Right lobe of liver (tissue), 6 donors: Measurements from ENCODE around the gene CACNA2D3. TPM values are rescaled to one million over a fixed set of nuclear protein-coding genes. Genes with fewer than 3 reads are reported as not detected.

Experiments
- ATAC-seq, 4 donors: fragments of 200-7000 bp; cut with Tn5 transposase; one replicate each; pipeline ENCODE4 v1.9.1; 2020; ENCODE audit warnings: mild to moderate bottlenecking in 4 of 4, moderate library complexity in 4 of 4
- DNase-seq, 3 donors: peaks; one replicate each; pipeline ENCODE4 v3.0.0-alpha.2; 2020
- H3K27ac ChIP-seq, 3 donors: fragments of 200-600 bp; one replicate each; pipeline ENCODE4 v1.8.0; 2022
- H3K27me3 ChIP-seq, 2 donors: fragments of 200-600 bp; one replicate each; pipeline ENCODE4 v1.8.0; 2022
- H3K36me3 ChIP-seq, 4 donors: fragments of 200-600 bp; sonication (generic) in 1 of 4; one replicate each; pipeline versions ENCODE4 v1.5.1 to v1.8.0; 2017 to 2022; ENCODE audit warnings: control low read depth in 1 of 4
- H3K4me1 ChIP-seq, 4 donors: fragments of 200-600 bp; sonication (generic) in 1 of 4; one replicate each; pipeline versions ENCODE4 v1.5.1 to v1.8.0; 2017 to 2022; ENCODE audit warnings: control low read depth in 1 of 4
- H3K4me3 ChIP-seq, 3 donors: fragments of 200-600 bp; one replicate each; pipeline ENCODE4 v1.8.0; 2022
- H3K9me3 ChIP-seq, 4 donors: fragments of 200-600 bp; sonication (generic) in 1 of 4; one replicate each; pipeline versions ENCODE4 v1.5.1 to v1.8.0; 2017 to 2022; ENCODE audit warnings: control low read depth in 1 of 4
- POLR2A ChIP-seq: fragments of 450-650 bp; IDR thresholded peaks from one replicate; pipeline ENCODE4 v1.6.1; 2017; ENCODE audit warnings: antibody characterized with exemption, mild to moderate bottlenecking
- WGBS: methylation state at CpG from one replicate; pipeline ENCODE4 v1.1.6; 2018; ENCODE audit warnings: low coverage, low lambda C conversion rate; ENCODE audit not compliant: insufficient coverage; ENCODE audit errors: missing lambda C conversion rate; 5-methylcytosine and 5-hydroxymethylcytosine counted together
- intact Hi-C, 2 donors: fragments of 100-400 bp; cut with DNase I; formaldehyde crosslinking; loops; one replicate each; pipeline versions ENCODE4 v1.11.2 to v1.14.1; 2022
- total RNA-seq, 6 experiments: library from RNA; depleted of rRNA in 2 of 6; stranded (reverse); fragments of >200 nt in 2 of 6; fragmentation: NEBNext Ultra II Directional in 3 of 6; extraction: Animal tissue kit (Norgen Biotek cat#: 25700) in 3 of 6; gene quantifications; one replicate each; pipeline versions ENCODE4 v1.1.0 to v1.2.4, GENCODE V29; 2016 to 2023
- TF ChIP-seq, protein P1 (sequence below), 4 donors: fragments of 200-600 bp in 3 of 4; fragments of 450-650 bp in 1 of 4; IDR thresholded peaks; one replicate each; pipeline versions ENCODE4 v1.5.1 to v1.8.0; 2016 to 2022; ENCODE audit warnings: antibody characterized with exemption in 4 of 4, mild to moderate bottlenecking in 2 of 4
- donor health status: DM: no; HTN: yes; CAD: no.
- donor health status: DM: no; HTN: no; CAD: no.
- donor health status: DM: no; HTN: no; CAD: no.
- donor health status: DM: no; HTN: yes; CAD: no.
- donor health status: DM: no; HTN: yes; CAD: no.

Gene CACNA2D3
- total RNA-seq, 6 experiments from 2014 or later, result 0.28 to 0.87 TPM; not detected in 4

DNA sequence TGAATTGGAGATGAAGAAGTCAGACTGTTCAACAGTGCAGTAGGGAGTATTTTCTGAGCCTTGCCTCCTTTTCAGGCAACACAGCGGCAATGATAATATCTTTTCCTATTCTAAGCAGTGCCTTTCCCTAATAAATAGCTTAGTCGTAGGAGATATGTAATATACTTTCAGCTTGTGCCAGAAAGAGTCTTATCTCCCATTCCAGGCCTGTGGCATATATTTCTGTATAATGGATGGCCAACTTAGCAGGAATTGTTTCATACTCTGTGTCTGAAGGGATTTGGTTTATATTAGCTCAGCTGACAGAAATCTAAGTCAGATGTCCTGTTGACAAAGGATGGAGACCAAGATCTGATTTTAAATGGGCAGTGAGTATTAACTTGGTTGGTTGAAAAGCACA is 397.1 kb downstream of the CACNA2D3 start:
- H3K27ac ChIP-seq, result no peak overlapping the region
- WGBS, result 63% methylated on average over 2 of the region's 2 CpGs
- intact Hi-C loops, result no loop called here
- H3K9me3 ChIP-seq, result peaks cover 0 to 2% (median 0%) of the 10 kb centered on the region in 4 donors
- no peak for TF ChIP-seq POLR2A
- TF ChIP-seq, protein P1, sequence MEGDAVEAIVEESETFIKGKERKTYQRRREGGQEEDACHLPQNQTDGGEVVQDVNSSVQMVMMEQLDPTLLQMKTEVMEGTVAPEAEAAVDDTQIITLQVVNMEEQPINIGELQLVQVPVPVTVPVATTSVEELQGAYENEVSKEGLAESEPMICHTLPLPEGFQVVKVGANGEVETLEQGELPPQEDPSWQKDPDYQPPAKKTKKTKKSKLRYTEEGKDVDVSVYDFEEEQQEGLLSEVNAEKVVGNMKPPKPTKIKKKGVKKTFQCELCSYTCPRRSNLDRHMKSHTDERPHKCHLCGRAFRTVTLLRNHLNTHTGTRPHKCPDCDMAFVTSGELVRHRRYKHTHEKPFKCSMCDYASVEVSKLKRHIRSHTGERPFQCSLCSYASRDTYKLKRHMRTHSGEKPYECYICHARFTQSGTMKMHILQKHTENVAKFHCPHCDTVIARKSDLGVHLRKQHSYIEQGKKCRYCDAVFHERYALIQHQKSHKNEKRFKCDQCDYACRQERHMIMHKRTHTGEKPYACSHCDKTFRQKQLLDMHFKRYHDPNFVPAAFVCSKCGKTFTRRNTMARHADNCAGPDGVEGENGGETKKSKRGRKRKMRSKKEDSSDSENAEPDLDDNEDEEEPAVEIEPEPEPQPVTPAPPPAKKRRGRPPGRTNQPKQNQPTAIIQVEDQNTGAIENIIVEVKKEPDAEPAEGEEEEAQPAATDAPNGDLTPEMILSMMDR (IDR thresholded peaks at IDR 0.05), result no peak
- no peaks in the 10 kb centered on the region for H3K27me3 ChIP-seq
- no peaks in the 10 kb centered on the region for H3K4me1 ChIP-seq
- no peak overlapping the region for H3K4me3 ChIP-seq
- DNase-seq (no peak), ATAC-seq (no peak)
- H3K36me3 ChIP-seq, result no peaks in the 10 kb centered on the region

DNA sequence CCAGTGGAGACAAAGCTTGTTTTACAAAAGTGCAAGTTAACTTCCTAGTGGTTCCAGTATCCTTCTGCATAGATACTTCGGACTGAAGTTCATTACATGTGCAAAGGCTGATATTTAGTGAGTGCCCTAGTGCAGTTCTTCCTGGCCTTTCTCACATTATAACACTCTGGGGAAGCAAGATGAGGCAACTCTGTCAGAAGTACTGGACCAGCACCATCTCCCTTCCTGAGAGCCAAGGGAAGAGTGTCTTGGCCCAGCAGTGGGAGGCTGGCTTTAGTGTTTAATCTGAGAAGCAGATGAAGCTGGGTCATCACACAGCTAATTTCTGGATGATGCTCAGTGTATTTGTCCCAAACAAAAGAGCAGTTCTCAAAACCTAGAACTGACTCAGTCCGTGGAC is 397.7 kb downstream of the CACNA2D3 start:
- Histone ChIP-seq H3K4me3 (no peak overlapping the region), H3K4me1 (no peaks in the 10 kb centered on the region), H3K36me3 (no peaks in the 10 kb centered on the region), H3K27me3 (no peaks in the 10 kb centered on the region), H3K27ac (no peak overlapping the region), H3K9me3 (peaks cover 0 to 2% (median 0%) of the 10 kb centered on the region in 4 donors)
- no peak for DNase-seq
- WGBS, result 59% methylated on average over 2 of the region's 2 CpGs
- no peak for TF ChIP-seq POLR2A
- TF ChIP-seq, protein P1 (IDR thresholded peaks at IDR 0.05), result no peak
- intact Hi-C loops, result no loop called here
- no peak for ATAC-seq

DNA sequence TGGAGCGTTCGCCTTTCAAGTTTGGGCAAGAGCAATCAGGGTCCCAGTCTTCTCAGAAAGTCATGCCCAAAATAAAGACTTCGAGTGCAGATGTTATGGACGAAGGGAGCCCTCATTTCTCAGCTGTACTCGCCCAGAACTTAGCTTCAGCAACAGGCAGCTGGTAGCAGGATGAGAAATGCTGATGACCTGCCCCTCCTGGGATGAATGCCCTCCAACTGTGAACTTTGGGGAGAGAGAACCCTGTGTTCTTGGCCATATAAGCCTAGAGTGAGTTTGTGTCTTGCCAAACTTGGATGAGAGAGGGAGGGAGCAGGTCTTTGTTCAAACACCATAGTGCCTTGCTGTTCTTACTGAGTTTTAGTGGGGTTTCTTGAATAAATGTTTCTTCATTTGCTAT is 405.2 kb downstream of the CACNA2D3 start:
- H3K27me3 ChIP-seq, result no peaks in the 10 kb centered on the region
- no peaks in the 10 kb centered on the region for H3K36me3 ChIP-seq
- no peak overlapping the region for H3K4me3 ChIP-seq
- intact Hi-C loops, result no loop called here
- TF ChIP-seq, protein P1 (IDR thresholded peaks at IDR 0.05), result no peak
- no peak for TF ChIP-seq POLR2A
- 37% methylated on average over 4 of the region's 5 CpGs for WGBS
- DNase-seq (no peak), ATAC-seq (no peak)
- no peak overlapping the region for H3K27ac ChIP-seq
- no peaks in the 10 kb centered on the region for H3K4me1 ChIP-seq
- H3K9me3 ChIP-seq, result no peaks in the 10 kb centered on the region

DNA sequence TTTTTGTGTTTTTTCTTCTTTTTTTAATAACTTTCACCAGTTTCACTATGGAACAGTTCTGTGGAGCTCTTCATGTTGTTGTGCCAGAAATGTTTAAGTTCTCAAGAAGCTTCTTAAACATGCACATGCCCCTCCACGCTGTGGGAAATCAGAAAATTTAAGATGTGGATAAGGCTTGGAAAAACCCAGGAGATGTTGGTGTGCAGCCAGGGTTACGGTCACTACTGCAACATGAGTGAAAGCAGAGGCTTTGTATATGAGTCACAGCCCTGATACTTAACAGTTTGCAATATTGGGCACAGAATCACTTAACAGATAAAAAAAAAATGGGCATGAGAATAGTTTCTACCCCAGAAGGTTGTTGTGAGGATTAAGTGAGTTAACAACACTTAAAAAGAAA is 405.6 kb downstream of the CACNA2D3 start:
- ATAC-seq (no peak), DNase-seq (no peak)
- Histone ChIP-seq H3K27ac (no peak overlapping the region), H3K4me3 (no peak overlapping the region), H3K4me1 (no peaks in the 10 kb centered on the region), H3K27me3 (no peaks in the 10 kb centered on the region), H3K9me3 (no peaks in the 10 kb centered on the region), H3K36me3 (no peaks in the 10 kb centered on the region)
- 48% methylated on average over 2 of the region's 2 CpGs for WGBS
- intact Hi-C loops, result no loop called here
- TF ChIP-seq, protein P1 (IDR thresholded peaks at IDR 0.05), result no peak
- no peak for TF ChIP-seq POLR2A

DNA sequence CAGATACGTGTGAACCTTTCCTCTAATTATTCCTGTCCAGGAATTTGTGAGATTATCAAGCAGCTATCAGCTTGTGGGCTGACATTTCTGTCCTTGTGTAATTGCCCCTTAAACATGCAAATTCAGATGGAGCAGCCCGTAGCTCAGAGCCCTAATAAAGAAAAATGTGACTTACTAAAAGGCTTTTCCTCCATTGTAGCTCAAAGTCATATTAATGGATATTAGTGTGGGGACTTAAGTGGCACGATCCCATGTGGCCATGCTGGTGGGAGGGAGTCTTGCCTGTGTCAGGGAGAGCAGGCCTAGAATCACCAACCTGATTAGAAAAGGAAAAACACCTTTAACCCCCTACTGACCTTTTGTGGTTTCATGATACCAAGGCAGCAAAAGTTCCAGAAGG is 406.3 kb downstream of the CACNA2D3 start:
- no peak overlapping the region for H3K4me3 ChIP-seq
- 52% methylated on average over 3 of the region's 3 CpGs for WGBS
- ATAC-seq, result no peak

More for the DNA sequence above, 406.3 kb downstream of the CACNA2D3 start:
- TF ChIP-seq, protein P1 (IDR thresholded peaks at IDR 0.05), result no peak
- TF ChIP-seq POLR2A, result no peak
- Histone ChIP-seq H3K9me3 (no peaks in the 10 kb centered on the region), H3K4me1 (no peaks in the 10 kb centered on the region), H3K27ac (no peak overlapping the region), H3K36me3 (no peaks in the 10 kb centered on the region), H3K27me3 (no peaks in the 10 kb centered on the region)
- intact Hi-C loops, result no loop called here
- DNase-seq, result no peak
